Epithelial cell of proximal tubule (primary cell): ENCODE results near the gene ACTR3C. TPM values are rescaled to one million over a fixed set of nuclear protein-coding genes. Genes with fewer than 3 reads are reported as not detected.

Source experiments
- DNase-seq: peaks from one replicate; pipeline ENCODE4 v3.0.0-alpha.2; 2011; ENCODE audit warnings: low read depth
- H3K4me3 ChIP-seq: 2 replicates; pipeline ENCODE4 v1.5.1; 2011; ENCODE audit warnings: low read depth, mild to moderate bottlenecking, low read length
- total RNA-seq: library from RNA; depleted of rRNA; stranded (reverse); fragments of >200 nt; gene quantifications from 2 replicates; pipeline ENCODE4 v1.2.3, GENCODE V29; 2015
- TF ChIP-seq, protein P1 (sequence below): conservative IDR thresholded peaks from 2 replicates; pipeline ENCODE4 v1.5.1; 2012; ENCODE audit warnings: low read depth, mild to moderate bottlenecking, low read length

Gene ACTR3C
- total RNA-seq, 1 donor from 2014 or later, result 22.1 TPM

DNA sequence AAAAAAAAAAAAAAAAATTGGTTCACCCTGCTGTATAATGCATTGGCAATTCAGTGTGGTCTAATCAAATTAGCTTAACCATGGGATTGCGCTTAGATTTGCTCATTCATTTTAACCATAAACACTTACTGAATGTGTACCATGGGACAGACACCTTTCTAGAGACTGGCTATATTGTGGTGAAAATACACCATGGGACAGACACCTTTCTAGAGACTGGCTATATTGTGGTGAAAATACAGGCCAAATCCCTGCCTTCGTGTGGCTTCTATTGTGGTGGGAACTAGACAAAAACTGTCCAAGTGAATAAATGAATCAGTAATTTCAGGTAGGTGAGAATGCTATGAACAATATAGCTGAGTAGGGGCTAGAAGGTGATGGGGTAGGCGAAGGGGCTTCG lies 35.1 kb upstream of the ACTR3C start:
- TF ChIP-seq, protein P1, sequence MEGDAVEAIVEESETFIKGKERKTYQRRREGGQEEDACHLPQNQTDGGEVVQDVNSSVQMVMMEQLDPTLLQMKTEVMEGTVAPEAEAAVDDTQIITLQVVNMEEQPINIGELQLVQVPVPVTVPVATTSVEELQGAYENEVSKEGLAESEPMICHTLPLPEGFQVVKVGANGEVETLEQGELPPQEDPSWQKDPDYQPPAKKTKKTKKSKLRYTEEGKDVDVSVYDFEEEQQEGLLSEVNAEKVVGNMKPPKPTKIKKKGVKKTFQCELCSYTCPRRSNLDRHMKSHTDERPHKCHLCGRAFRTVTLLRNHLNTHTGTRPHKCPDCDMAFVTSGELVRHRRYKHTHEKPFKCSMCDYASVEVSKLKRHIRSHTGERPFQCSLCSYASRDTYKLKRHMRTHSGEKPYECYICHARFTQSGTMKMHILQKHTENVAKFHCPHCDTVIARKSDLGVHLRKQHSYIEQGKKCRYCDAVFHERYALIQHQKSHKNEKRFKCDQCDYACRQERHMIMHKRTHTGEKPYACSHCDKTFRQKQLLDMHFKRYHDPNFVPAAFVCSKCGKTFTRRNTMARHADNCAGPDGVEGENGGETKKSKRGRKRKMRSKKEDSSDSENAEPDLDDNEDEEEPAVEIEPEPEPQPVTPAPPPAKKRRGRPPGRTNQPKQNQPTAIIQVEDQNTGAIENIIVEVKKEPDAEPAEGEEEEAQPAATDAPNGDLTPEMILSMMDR, result no peak
- no peak for DNase-seq
- H3K4me3 ChIP-seq, result no peak overlapping the region

DNA sequence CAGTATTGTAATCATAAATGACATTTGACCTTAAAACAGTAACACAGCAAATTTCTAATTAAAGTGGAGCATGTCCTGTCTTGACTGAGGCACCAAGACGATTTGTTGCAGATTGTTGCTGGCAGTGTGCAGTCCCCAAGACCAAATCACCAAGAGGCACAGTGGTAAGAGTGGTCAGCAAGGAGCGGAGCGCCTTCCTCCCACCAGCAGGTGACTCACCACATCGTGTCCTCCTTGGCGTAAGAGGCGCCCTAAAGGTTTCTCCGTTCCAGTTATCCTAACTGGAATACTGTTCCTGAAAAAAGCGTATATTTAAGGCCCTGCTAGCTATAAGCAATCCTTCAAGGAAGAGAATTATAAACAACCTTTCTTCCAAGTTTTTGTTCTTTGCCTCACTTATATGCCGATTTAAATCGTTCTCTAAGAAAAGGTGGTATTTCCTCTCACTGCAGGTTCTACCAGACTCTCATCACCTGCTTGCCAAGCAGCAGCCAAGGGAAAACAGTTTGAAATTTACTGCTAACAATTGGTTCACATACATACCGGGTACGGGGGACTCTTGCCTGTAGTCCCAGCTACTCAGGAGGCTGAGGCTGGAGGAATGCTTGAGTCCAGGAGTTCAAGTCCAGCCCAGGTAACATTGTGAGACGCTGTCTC lies 34.6 kb upstream of the ACTR3C start:
- TF ChIP-seq, protein P1, result no peak
- no peak overlapping the region for H3K4me3 ChIP-seq
- no peak for DNase-seq

DNA sequence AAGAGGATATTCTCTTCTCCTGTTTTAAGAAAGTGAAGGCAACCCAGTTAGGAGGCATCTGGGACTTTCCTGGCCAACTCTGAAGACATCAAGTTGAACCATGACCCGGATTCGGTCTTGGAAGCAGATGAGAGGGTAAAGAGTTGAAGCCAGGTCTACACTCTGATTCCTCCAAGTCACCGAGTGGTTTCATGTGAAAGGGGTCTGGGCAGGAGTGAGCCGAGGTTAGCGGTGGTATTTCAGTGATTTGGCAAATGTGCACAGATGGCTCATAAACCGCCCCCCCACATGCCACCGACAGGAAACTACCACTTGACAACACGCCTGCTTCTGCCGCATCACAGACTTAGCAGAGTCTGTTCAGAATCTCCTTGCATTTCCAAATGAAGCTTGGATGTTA lies 33.9 kb upstream of the ACTR3C start:
- TF ChIP-seq, protein P1, result no peak
- no peak for DNase-seq
- no peak overlapping the region for H3K4me3 ChIP-seq

DNA sequence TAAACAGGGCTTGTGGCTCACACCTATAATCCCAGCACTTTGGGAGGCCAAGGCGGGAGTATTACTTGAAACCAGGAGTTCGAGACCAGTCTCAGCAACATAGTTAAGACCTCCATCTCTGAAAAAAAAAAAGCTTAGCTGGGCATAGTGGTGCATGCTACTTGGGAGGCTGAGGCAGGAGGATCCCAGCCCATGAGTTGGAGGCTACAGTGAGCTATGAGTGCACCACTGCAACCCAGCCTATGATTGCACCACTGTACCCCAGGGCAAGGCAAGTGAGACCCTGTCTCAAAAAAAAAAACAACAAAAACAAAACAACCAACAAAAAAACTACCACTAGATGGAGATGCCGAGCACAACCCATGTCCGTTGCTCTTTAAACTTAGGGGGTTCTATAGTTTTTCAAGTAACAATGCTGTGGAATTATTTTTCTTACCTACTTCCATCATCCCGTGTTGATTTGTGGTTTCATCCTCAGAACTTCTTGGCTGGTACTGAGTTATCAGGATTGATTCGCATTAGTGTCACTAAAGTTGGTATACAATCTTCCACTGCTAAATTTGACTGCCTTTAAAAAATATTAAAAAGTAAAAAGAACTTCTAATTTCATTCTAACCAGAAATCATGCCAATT lies 33.0 kb upstream of the ACTR3C start:
- TF ChIP-seq, protein P1, result peak; percentile 79
- H3K4me3 ChIP-seq, result no peak overlapping the region
- no peak for DNase-seq

DNA sequence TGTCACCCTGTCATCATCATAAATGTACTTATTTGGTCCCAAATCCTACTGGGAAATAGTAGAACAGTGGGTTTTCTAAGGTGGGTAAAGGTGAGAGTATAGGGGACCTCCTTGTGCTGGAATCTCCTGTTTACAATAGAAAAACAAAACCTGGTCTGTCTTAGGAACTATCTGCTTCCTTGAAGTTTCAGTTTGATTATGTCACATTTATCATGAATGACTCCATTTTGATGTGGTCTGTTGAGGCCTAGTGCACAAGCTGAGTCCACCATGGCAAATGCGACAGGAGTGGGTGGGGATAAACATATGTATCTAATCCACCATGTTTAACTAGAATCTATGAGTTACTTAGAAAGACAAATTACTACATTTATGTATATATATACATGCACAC lies 32.3 kb upstream of the ACTR3C start:
- H3K4me3 ChIP-seq, result no peak overlapping the region
- TF ChIP-seq, protein P1, result no peak
- DNase-seq, result no peak

DNA sequence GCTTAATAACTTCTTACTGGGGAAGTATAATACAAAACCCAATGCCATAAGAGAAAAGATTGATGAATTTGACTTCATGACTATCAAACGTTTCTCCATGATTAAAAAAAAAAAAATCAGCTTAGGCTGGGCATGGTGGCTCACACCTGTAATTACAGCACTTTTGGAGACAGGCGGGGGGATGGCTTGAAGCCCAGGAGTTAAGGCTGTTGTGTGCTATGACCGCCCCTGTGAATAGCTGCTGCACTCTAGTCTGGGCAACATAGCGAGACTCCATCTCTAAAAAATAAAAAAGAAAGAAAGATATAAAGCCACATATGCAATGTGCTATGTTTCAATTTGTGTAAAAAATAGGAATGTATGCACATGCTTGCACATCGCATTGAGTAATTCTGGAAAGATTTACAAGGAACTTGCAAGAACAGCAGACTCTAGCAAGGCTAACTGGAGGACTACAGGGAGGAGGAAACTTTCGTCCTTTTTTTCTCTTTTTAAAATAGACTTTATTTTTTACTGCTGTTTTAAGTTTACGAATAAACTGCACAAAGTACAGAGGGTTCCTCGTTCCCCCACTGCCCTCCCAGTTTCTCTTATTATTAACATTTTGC lies 28.3 kb upstream of the ACTR3C start:
- TF ChIP-seq, protein P1, result no peak
- H3K4me3 ChIP-seq, result no peak overlapping the region
- no peak for DNase-seq

DNA sequence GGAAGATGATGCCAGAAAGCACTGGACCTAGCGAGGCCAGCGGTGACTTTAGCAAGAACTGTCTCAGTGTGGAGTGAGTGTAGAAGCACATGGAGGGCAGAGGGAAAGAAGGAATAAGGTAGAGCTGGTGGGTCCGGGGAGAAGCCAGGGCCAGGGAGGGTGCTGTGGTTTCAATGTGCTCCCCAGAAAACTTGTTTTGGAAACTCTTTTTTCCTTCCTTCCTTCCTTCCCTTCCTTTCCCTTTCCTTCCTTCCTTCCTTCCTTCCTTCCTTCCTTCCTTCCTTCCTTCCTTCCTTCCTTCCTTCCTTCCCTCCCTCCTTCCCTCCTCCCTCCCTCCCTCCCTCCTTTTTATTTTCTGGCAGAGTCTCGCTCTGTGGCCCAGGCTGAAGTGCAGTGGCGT lies 23.6 kb upstream of the ACTR3C start:
- no peak for DNase-seq
- TF ChIP-seq, protein P1, result no peak
- no peak overlapping the region for H3K4me3 ChIP-seq
